GM21619 (cell line): ENCODE measurements around the gene PIH1D1.

Source experiments
- ATAC-seq: cut with Tn5 transposase; IDR thresholded peaks from one replicate; pipeline ENCODE4 v1.9.1; 2021; ENCODE audit not compliant: unreplicated experiment

PIH1D1 gene

DNA sequence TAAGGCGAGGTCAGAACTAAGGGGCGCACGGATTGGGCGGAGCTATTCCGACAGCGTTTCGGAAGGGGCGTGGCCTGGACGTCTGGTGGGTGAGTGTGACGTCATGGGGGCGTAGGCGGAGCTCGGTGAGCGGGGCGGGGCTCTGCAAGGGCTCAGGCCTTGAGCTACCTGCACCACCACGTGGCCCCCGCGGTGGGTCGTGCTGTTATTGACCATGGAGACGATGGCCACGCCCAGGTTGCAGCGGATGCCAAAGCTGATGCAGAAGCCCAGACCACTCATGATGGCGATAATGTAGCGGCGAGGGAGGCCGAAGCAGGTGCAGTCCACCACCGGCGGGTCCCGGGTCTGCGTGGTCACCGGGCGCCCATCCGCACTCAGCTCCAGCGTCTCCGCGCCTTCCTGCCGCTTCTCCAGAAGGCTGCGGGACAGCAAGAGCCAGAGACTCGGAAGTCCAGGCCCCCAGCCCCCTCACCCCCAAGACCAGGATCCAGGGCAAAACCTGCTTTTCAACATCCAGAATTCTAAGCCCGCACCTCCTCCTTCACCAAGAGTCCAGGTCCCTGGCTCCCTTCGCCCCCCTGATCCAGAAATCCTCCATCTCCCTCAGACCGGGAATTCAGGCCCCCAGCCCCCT lies 15.1 kb downstream of the PIH1D1 start:
- ATAC-seq: no peak

DNA sequence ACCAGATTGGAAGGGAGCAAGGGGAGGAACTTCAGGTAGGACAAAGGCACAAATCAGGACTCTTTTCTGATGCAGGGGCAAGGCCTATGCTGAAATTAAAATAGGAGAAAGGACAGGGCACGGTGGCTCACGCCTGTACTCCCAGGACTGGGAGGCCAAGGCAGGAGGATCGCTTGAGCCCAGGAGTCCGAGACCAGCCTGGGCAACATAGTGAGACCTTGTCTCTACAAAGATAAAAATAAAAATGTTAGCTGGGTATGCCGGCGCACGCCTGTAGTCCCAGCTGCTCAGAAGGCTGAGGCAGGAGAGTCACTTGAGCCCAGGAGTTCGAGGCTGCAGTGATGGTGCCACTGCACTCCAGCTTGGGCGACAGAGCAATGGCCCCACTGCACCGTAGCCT lies 15.9 kb downstream of the PIH1D1 start:
- ATAC-seq: no peak

DNA sequence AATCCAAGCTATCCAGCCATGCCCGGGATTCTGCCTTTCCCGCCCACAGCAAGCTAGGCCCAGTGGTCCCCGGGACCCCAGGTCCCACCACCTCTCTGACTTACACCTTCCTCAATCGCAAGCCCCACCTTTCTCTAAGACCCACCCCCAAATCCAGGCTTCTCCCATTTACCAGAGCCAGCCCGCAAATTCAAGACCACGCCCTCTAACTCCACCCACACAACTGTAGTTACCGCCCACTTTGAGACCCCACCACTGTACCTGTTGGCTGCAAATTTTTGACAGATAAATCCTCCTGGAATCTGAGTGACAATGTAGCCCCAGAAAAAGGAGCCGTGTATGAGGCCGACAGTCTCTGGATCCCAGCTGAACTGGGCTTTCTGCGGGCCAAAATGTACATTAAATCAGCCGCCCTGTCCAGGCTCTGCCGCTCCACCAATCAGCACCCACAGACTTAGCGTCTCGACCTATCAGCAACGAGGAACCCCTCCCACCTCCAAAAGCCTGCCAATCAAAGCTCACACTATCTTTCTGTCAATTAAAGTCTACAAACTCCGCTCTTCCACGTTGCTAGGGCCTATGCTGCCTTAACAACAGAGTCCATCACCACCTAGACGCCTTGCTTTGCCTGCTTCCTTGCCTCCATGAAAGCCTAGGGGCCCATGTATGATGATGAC lies 16.6 kb downstream of the PIH1D1 start:
- ATAC-seq: no peak

DNA sequence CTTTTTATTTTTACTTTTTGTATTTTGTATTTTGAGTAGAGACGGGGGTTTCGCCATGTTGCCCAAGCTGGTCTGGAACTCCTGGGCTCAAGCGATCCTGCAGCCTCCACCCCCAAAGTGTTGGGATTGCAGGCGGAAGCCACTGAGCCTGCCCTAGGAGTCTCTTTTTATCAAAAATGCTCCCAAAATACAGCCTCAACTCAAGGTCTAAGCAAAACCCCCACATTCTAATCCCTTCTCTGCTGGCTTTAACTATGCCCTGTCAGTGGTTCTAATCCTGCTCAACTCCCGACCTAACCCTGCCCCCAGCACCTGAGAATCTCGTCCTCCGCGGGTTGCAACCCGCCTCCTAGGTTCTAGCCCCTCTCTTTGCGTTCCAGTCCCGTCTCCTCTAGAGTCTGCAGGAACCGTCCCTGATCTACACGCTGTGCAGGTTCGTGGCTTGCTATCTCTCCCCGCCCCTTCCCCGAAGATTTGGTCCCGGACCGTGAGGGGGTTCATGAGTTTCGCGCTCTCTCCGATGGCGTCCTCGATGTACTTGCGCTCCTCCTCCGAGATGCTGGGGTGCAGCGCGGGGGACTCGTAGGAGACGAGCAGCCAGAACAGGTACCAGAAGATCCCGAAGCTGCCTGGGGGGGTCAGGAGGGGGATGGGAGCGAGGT lies 18.2 kb downstream of the PIH1D1 start:
- no peak for ATAC-seq

DNA sequence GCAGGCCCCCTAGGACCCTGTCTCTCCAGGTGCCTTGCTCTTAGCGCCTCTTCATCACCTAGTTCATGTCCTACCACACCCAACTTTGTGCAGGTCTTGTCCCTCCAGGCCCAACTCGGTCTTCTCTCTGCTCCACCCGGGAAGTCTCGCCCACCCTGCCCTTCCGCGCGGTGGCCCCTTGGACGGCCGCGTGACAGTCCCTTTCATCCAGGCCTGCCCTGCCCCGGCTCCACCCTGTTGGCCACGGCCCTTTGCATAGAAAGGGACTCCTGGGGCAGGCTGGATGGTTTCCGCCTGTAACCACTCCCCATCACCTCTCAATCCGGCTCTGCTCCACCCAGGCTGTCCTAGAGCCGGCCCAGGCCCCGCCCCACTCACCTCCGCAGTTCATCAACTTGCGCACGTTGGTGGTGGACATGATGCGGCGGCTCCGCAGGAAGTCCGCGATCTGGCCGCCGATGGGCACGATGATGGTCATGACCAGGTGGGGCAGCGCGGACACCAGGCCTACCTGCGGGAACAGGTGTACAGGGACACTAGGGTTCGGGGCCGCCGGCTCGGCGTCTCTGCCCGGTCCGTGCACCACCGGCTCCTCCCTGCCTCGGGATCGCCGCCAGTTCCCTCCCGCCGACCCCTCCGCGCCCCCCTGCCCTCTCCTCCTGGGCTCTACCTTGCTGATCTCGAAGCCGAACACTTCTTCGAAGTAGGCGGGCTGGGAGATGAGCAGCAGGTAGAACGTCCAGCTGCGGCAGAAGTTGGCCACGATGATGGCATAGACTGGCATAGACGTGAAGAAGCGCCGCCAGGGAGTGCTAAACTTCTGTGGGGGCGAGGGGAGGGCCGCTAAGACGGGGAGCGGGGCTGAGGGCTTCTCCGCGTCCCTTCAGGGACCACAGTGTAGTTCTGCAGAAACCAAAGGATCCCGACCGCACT lies 19.2 kb downstream of the PIH1D1 start:
- ATAC-seq: no peak

DNA sequence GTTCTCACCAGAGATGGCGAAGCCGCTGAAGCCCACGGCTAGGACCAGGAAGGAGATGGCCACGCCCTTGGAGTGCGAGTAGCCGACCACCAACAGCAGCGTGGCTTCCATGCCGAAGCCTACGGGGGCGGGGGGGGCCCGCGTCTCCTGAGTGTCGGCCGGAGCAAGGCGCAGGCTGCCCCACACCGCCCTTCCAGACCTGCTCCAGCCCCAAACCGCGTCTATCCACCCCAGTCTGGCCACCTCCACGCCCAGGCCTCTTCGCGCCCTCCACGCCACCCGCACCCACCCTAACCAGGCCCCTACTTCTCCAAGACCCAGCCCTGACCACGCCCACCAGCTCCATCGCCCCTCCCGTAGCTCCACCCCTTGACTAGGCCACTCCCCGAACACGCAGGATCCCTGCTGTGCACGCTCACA lies 20.3 kb downstream of the PIH1D1 start:
- no peak for ATAC-seq

DNA sequence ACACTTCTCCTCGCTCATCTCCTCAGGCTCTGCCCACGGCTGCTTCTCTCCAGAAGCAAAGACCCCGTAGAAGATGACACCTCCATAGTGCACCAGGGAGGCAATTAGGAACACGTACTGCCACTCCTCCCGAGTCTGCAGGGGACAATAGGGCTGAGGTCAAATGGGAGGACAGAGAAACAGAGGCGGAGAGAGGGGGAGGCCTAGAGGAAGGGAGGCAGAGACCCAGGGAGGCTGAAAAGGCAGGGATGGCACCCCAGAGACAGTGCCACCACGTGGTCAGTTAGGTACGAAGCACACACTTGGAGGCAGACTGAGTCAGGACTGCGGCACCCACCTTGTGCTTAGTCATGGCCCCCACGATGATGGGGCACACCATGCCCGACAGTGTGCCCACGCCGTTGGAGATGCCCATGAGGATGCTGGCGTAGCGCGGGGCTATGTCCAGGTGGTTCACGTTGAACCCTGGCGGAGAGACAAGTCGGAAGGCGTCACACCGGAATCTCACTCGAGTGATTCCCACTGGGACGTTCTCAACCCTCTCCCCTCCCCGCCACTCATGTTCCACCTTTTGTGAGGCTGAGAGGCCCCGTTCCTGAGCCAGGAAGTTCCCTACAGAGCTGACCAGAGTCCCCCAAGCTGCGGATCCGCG lies 20.8 kb downstream of the PIH1D1 start:
- ATAC-seq: no peak

DNA sequence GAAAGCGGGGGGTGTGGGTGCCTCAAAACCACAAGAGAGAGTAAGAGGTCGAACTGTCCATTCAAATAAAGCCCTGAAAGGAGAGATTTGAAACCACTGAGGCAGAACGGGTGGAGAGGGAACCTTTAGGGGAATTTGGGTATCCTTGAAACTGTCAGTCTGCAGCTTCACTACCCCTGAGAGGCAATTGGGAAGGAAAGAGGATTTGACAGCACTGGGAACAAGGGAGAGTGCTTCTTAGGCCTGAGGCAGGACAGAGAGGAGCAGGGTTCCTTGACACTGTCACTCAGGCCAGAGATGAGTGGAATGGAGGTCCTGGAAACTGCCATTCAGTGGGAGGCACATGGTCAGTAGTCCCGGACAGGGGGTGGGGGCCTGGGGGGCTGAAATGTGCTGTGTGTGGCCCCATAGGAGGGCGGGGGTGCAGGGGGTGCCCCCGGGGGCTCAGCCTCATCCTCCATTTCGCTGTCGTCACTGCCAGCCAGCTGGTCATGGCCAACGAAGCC lies 21.4 kb downstream of the PIH1D1 start:
- ATAC-seq: no peak

DNA sequence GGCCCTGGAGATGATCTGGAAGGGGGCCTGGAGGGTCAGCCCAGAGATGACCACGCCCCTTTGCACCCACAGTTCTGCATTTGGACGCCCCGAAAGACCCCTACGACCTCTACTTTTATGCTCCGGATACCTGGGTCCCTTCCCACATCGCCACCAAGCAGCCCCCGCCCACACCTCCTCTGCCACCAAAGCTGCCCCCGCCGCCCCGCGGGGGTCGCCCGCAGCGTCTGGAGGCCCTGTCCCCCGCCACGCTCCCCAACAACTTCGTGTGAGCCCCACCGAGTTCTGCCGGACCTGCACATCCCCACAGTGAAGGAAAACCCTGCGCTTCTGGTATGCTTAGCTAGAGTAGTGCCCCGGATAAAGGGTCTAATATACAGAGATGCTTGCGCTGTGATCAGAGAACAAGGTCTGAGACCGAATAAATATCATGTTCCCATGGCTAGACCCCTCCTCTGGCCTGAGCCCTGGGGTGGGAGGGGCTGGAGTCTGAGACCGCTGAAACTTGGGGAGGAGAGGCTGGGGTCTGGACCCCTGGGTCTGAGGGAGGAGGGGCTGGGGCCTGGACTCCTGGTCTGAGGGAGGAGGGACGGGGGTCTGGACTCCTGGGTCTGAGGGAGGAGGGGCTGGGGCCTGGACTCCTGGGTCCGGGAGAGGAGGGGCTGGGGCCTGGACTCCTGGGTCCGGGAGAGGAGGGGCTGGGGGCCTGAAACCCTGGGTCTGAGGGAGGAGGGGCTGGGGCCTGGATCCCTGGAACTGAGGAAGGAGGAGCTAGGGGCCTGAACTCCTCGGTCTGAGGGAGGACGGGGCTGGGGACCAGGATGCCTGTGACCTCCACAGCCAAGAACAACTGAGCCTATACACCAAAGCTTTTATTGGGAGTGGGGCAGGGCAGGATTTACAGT lies 22.8 kb downstream of the PIH1D1 start:
- ATAC-seq: no peak

DNA sequence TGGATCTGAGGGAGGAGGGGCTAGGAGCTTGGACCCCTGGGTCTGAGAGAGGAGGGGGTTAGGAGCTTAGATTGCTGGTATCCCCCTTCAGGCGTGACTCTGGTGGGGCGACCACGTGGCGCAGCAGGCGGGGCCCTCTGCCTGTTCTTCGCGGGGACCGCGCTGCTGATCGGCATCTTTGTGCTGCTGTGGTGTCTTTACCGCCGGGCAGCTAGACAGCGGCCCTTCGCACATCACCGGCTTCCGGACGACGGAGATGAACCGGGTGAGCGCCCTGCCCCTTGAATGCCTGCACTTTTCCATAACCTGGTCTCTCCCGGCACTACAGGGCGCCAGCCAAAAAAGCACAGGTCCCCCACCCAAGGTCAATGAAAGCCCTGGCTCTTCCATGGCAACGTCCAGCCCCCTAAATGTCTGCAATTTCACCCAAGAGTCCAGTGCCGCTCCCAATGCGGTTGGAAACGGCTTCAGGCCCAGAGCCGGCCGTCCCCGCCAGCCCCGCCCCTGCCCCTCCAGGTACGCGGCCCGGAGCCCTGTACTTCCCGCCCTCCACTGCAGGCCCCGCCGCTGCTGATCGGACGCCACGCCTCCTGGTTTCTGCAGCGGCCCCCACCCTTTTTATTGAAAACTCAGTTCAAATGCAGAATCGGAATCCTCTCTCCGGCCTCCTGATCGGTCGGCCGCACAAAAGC lies 23.6 kb downstream of the PIH1D1 start:
- ATAC-seq: no peak

DNA sequence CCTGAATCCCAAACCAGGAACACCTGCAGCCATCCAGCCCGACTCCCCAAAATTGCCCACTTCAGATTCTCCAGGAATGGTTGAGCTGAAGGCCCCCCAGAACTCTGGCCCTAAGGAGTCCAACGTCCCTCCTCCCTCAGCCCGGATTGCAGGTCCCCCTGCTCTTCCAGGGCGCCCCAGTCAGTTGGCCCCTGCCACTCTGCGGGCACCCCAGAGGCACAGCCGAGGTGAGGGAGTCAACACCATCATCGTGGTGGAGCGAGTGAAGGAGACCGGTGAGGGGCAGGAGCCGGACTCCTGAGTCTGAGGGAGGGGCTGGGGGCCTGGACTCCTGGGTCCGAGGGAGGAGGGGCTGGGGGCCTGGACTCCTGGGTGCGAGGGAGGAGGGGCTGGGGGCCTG lies 24.3 kb downstream of the PIH1D1 start:
- no peak for ATAC-seq

DNA sequence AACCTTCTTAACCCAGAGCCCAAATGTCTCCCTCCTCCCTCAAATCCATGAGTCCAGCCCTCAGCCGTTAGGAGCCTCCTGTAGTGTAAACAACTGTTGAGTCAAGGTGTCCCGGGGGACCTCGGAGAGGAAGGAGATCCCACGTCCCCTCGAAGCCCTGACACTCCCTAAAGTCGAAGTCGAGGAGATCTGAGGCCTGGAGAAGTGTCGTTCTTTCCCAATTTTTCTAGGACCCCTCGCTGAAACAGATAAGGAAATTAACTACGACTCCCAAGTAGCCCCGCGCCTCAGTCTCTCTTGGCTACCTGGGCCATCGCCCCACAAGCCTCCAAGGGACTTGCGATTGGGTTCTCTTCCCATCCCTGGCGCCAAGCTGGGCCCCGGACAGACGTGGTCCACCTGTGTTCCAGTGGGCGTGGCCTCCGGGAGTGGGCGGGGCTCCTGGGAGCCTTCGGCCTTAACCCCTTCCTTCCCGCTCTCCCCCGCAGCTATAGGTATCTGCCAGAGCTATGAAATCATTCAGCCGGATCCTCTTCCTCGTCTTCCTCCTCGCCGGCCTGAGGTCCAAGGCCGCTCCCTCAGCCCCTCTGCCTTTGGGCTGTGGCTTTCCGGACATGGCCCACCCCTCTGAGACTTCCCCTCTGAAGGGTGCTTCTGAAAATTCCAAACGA lies 25.6 kb downstream of the PIH1D1 start:
- ATAC-seq: no peak

DNA sequence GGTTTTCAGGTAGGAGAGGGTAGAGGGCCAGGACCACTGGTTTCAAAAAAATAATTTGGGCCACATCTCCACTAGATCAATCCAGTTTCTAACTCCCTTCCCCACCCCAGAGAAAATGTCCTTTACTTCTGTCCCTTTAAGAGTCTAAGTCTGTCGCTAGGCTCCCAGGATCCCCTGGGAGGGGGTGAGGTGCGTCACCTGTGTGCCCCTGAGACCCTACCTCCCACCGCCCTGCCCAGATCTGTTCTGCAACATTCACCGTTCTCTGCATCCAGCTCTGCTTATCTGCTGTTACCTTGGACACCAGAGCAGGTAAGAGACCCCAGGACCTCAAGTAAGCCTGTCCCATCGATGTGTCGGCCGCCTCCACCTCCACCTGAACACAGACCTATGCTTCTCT lies 26.4 kb downstream of the PIH1D1 start, which contains the start of gene GFY:
GFY (plus strand) TSS at position 211 of the 400 bp plus-strand sequence. CDS start 1,043 bp downstream, outside the sequence.
- ATAC-seq: no peak

DNA sequence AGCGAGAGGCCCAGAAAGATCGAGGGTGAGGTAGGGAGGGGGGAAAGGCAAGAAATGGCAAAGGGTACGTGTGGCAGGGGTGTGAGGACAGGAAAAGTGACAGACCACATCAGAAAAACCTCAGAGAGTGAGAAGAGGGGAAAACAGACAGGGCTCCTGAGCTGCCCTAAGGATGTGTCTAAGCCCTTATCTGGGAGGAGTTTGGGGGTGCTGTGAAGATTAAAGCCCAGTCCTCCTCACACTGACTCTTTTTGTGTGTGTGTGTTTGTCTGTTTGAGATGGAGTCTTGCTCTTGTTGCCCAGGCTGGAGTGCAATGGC lies 27.7 kb downstream of the PIH1D1 start:
- no peak for ATAC-seq

DNA sequence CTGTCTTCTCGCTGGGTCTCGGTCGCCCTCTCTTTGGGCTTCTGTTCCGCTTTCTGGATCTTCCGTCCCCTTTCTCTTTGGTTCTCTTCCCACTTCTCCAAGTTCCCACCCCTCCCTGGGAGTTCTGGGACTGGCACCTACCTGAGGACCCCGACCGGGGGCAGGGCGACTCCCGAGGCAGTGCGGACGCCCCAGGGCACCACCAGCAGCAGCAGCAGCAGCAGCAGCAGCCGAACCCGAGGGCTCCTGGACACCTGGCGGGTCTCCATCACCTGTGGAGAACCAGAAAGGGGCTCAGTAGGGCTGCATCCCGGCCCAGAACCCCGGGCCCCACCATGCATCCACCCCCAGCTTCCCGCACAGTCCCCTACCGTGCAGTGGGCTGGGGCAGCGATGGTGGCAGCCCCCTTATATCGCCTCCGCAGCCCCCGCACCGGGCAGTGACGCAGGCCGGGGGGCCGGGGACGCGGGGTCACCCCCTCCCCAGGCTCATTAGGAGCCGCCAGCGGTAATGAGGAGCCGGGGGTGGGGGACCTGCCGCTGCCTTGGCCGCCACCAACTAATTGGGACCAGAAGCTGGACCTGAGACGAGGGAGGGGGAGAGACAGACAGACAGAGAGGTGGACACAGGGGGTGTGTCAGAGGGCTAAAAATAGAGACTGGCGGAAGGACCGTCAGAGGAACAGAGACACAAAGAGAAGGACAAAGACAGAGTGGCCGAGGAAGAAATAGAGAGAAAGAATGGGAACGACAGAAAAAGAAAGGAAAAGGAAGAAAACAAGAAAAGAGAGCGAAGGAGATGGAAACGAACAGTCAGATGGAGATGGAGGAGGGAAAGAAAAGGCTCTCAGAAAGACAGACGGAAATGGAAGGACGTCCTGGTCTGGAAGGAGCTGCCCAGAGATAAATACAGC lies 28.3 kb downstream of the PIH1D1 start, which contains the start of gene PTH2:
PTH2 (minus strand) TSS at position 371 of the 914 bp plus-strand sequence; CDS start at position 269, 102 bp downstream.
- ATAC-seq: no peak

DNA sequence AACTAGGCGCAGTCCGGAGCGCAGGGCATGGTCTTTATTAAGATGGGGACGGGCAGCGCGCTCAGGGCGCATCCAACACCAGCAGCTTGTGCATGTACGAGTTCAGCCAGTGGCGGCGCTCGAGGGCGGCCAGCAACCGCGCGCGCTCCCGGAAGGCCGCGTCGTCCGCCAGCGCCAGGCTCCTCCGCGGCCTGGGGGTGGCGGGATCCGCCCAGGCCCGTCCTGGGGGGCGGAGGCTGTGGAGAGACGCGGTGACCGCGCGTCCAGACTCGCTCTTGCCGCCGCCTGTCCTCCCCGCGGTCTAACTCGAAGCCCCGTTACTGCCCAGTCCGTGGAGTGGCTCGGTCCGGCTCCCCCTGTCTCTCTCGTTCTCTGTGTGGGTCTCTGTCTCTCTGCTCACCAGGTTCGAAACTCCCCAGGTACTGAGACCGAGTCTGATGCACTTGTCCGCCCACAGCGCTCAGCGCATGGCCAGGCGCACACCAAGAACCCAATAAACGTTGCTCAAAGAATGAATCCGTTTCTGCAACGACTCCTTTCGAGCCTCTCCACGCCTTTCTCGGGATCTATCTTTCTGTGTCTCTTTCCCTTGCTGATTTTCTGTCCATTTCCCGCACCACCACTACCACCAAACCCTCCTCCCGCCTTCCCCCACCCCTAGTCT lies 29.1 kb downstream of the PIH1D1 start:
- no peak for ATAC-seq

DNA sequence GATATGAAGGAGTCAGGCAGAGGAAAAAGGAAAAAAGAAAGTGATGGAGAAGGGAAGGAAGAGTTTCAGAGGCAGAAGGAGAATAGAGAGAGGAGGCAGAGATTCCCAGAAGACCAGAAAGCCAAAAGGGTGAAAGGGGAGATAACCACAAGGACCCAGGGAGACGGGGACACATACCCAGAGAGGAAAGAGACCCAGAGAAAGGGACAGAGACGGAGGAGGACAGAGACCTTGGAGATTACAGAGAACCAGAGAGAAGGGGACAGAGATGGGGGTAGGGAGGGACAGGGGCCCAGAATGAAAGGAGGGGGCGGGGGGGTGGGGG lies 29.8 kb downstream of the PIH1D1 start:
- no peak for ATAC-seq
